Measurements from ENCODE around the gene FAM107B. TPM values are rescaled to one million over a fixed set of nuclear protein-coding genes. Genes with fewer than 3 reads are reported as not detected.

The FAM107B gene
- total RNA-seq, 6 donors from 2014 or later, result 44.0 to 136 (median 77.0) TPM

DNA sequence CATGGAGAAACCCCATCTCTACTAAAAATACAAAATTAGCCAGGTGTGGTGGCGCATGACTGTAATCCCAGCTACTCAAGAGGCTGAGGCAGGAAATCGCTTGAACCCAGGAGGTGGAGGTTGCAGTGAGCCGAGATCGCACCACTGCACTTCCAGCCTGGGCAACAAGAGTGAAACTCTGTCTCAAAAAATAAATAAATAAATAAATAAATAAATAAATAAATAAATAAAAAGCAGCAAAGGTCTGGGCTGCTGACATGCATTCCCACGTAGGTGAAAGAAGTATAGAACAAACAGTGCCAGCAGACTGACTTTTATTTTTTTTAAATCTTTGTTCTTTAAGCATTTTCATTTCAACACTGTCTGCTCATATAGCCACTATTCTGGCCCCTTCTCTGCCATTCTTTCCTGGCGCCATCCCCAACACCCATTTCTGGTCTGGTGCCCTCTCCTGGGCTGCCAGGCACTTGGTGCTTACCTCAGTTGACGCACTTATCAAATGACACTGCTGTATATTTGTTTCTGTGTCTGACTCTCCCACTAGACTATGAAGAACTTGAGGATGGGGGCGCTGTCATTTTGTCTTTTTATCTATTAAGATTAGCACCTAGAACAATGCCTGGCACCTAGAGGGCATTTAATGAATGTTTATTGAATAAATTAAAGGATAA, 15.6 kb downstream of the FAM107B start:
- Histone ChIP-seq H3K27ac (no peak overlapping the region), H3K9me3 (no peaks in the 10 kb centered on the region), H3K36me3 (no peaks in the 10 kb centered on the region), H3K4me1 (no peaks in the 10 kb centered on the region), H3K4me3 (no peak overlapping the region), H3K27me3 (no peaks in the 10 kb centered on the region)
- 92 to 93% methylated on average over 8 of the region's 8 CpGs for WGBS, 2 donors
- TF ChIP-seq CTCF (IDR thresholded peaks at IDR 0.05) (no peak), POLR2A (IDR thresholded peaks at IDR 0.05) (no peak), EP300 (IDR thresholded peaks at IDR 0.05) (no peak)
- no peak for ATAC-seq (ENCODE audit: low FRiP score in 2 of 2)
- no peak for DNase-seq

DNA sequence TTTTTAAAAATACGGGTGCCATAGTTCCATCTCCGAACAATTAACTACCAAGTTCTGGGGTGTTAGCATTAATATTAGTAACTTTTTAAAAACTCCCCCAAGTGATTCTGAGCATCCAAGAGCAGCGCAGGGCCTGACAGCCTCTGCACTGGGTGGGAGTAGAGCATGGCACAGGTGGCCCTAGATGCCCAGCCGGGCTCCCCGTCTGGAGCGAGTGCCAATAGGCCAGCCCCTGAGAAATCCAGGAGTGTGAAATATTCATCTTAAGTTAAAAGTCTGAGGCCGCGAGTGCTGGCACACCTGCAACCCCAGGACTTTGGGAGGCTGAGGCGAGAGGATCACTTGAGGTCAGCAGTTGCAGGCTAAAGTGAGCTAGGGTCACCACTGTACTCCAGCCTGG, 16.2 kb downstream of the FAM107B start:
- H3K4me1 ChIP-seq, result no peaks in the 10 kb centered on the region
- H3K27ac ChIP-seq, result peak overlapping the region in 1 of 4 donors; percentile 41
- TF ChIP-seq EP300 (IDR thresholded peaks at IDR 0.05) (no peak), CTCF (IDR thresholded peaks at IDR 0.05) (no peak), POLR2AphosphoS5 (IDR thresholded peaks at IDR 0.05) (no peak), POLR2A (IDR thresholded peaks at IDR 0.05) (no peak)
- WGBS, 2 donors, result 90 to 94% methylated on average over 9 of the region's 9 CpGs
- H3K36me3 ChIP-seq, result no peaks in the 10 kb centered on the region
- no peaks in the 10 kb centered on the region for H3K27me3 ChIP-seq
- DNase-seq (peak in 1 of 2 donors; percentile 45), ATAC-seq (ENCODE audit: low FRiP score in 2 of 2) (no peak)
- no peaks in the 10 kb centered on the region for H3K9me3 ChIP-seq
- no peak overlapping the region for H3K4me3 ChIP-seq

DNA sequence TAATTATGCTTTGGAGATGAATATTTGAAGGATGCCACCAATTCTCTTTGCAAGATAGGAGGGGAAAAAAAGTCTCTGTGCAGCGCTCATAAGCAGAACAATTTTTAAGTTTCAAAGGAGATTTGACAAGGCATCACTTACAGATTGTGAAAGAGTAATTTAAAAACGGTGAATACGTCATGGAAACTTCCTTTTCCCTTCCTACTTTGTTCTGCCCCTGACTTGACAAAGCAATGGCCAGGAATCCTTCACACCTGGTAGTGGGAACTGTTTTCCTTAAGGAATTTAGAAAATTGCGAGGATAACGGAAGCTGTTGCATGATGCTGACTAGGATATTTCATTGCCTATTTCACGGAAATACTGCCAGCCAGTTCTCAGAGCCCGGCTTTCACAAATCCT, 16.7 kb downstream of the FAM107B start:
- no peak overlapping the region for H3K27ac ChIP-seq
- TF ChIP-seq CTCF (IDR thresholded peaks at IDR 0.05), result no peak
- TF ChIP-seq POLR2AphosphoS5 (IDR thresholded peaks at IDR 0.05), result peak in 1 of 2 donors; percentile 23
- no peak for TF ChIP-seq POLR2A (IDR thresholded peaks at IDR 0.05)

GRCh38 chr10:14757394-14757793, 17.3 kb downstream of the FAM107B start:
- no peak overlapping the region for H3K4me3 ChIP-seq
- H3K27me3 ChIP-seq, result no peaks in the 10 kb centered on the region
- H3K9me3 ChIP-seq, result no peaks in the 10 kb centered on the region
- TF ChIP-seq POLR2AphosphoS5 (IDR thresholded peaks at IDR 0.05) (peak; percentile 81 to 82), CTCF (IDR thresholded peaks at IDR 0.05) (no peak), EP300 (IDR thresholded peaks at IDR 0.05) (peak in 1 of 4 donors; percentile 58), POLR2A (IDR thresholded peaks at IDR 0.05) (no peak)
- H3K27ac ChIP-seq, result no peak overlapping the region
- H3K4me1 ChIP-seq, result no peaks in the 10 kb centered on the region
- no peak for ATAC-seq (ENCODE audit: low FRiP score in 2 of 2)
- WGBS, 2 donors, result 59 to 65% methylated on average over 6 of the region's 6 CpGs
- H3K36me3 ChIP-seq, result no peaks in the 10 kb centered on the region
- DNase-seq, result peak in 1 of 2 donors; percentile 43

More for the DNA sequence above, 16.7 kb downstream of the FAM107B start:
- Histone ChIP-seq H3K4me1 (no peaks in the 10 kb centered on the region), H3K27me3 (no peaks in the 10 kb centered on the region), H3K9me3 (no peaks in the 10 kb centered on the region), H3K4me3 (no peak overlapping the region), H3K36me3 (no peaks in the 10 kb centered on the region)
- no peak for ATAC-seq (ENCODE audit: low FRiP score in 2 of 2)
- WGBS, 2 donors, result 69 to 77% methylated on average over 7 of the region's 7 CpGs
- DNase-seq, result no peak

DNA sequence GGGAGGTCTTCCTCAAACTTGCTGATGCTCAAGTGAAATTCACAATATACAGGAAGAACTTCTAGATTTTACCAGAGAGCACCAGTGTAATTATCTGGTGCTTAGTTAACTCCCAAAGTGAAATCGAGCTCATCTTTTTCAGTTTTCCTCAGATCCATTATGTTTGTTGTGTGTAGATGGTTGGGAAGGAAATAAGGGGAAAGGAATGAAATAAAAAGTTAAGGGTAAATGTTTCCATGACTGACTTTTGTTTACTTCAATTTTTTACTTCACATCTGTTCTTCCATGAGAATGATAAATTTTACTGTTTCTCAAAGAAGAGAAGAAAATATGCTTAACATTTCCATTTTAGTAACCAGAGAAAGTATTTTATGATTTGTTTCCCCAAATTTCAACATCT, 21.3 kb downstream of the FAM107B start:
- WGBS, 2 donors, result 78 to 88% methylated on average over 1 of the region's 1 CpG
- Histone ChIP-seq H3K4me1 (peaks cover 19 to 26% (median 22%) of the 10 kb centered on the region in 4 donors), H3K36me3 (no peaks in the 10 kb centered on the region), H3K27me3 (no peaks in the 10 kb centered on the region), H3K27ac (no peak overlapping the region), H3K9me3 (no peaks in the 10 kb centered on the region), H3K4me3 (no peak overlapping the region)
- no peak for DNase-seq
- no peak for ATAC-seq (ENCODE audit: low FRiP score in 2 of 2)
- TF ChIP-seq EP300 (IDR thresholded peaks at IDR 0.05), result no peak
- TF ChIP-seq POLR2A (IDR thresholded peaks at IDR 0.05), result no peak
